ENCODE measurements around the gene BMPR1B. TPM values are rescaled to one million over a fixed set of nuclear protein-coding genes. Genes with fewer than 3 reads are reported as not detected.

BMPR1B gene
- total and polyA plus RNA-seq, 2 of the 8 experiments (the other 6 are each of a cell fraction or from before 2014, with no cell fraction given) = 0.14 to 1.1 TPM

DNA sequence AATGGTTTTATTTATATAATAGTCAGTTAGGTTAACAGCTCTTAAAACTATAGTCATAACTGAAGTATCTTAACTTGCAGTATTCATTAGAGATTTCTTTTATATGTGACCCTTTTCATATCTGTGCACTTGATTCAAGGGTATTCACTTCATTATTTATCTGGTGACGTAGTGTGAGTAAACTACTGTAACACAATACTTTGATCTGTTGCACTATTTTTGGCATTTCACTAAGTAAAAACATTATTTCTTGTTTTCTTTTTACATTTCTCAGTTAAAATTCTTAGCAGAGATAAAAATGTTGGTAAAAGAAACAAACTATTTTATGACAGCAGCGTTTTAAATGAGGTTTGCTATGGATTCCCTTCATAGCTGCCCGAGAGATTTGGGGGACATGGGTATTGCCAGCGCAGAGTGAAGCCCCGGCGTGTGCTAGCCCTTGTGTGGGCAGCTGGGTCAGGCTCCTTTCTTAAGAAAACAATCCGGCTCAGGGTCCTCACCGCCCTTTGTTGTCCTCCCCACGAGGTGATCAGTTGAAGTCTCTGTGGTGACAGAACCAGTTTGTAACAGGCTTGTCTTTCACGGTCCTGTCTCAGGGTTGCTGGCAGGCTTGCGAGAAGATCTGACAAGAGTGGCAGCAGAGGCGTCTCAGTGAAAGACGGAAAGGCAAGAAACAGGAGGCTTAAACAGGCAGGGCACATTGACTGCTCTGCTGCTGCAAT is 293.4 kb downstream of the BMPR1B start:
- Histone ChIP-seq H3K4me3 (ENCODE audit: extremely low read depth in 1 of 4, insufficient read depth in 2 of 4, low read depth in 3 of 4, low read length in 4 of 4) (no peak overlapping the region), H2BK20ac (ENCODE audit: low read length) (no peak overlapping the region), H2AFZ (ENCODE audit: low read length) (peak overlapping the region; percentile 94; the same call in 1 of the 2 replicates), H2BK120ac (replicated peaks; ENCODE audit: low read depth, low read length) (no peak overlapping the region), H3K56ac (replicated peaks; ENCODE audit: insufficient read length, low read depth, low read length) (no peak overlapping the region), H2BK5ac (ENCODE audit: low read depth, low read length) (no peak overlapping the region), H4K5ac (ENCODE audit: insufficient read length, low read depth, low read length) (no peak overlapping the region), H2BK15ac (ENCODE audit: low read length) (no peak overlapping the region), H3K4me1 (replicated peaks in 1 of 4; ENCODE audit: control insufficient read depth in 3 of 4, insufficient read depth in 4 of 4, low read length in 3 of 4) (peaks cover 0 to 4% (median 0%) of the 10 kb centered on the region in 4 experiments; a peak in 1 of 7 replicates), H2BK12ac (ENCODE audit: low read depth, low read length) (0 out of 2 replicates have a peak overlapping the region, but pooled peaks have one; percentile 2), H3K27ac (ENCODE audit: low read depth, low read length) (no peak overlapping the region), H3K79me2 (ENCODE audit: control insufficient read depth in 1 of 2, insufficient read depth in 2 of 2, low read length in 2 of 2) (no peaks in the 10 kb centered on the region), H4K20me1 (replicated peaks in 1 of 2; ENCODE audit: control insufficient read depth in 1 of 2, insufficient read depth in 2 of 2, low read length in 2 of 2) (no peaks in the 10 kb centered on the region), H3K4me2 (ENCODE audit: insufficient read depth in 1 of 2, low read depth in 2 of 2, low read length in 2 of 2) (no peak overlapping the region), H3K23ac (ENCODE audit: insufficient read length) (no peak overlapping the region), H4K91ac (replicated peaks; ENCODE audit: insufficient read length, low read length) (no peak overlapping the region), H3K9ac (replicated peaks in 1 of 4; ENCODE audit: extremely low read depth in 1 of 4, low read depth in 3 of 4, low read length in 3 of 4) (no peak overlapping the region), H4K8ac (ENCODE audit: extremely low read depth, insufficient read depth, low read length) (no peak overlapping the region), H3K23me2 (ENCODE audit: low read depth, low read length) (no peaks in the 10 kb centered on the region), H3K14ac (ENCODE audit: insufficient read length) (no peak overlapping the region), H3K4ac (replicated peaks; ENCODE audit: insufficient read length, low read depth, low read length) (no peak overlapping the region), H3K27me3 (replicated peaks in 1 of 4; ENCODE audit: control insufficient read depth in 3 of 4, extremely low read depth in 1 of 4, insufficient read depth in 3 of 4, low read length in 3 of 4) (no peaks in the 10 kb centered on the region), H3K18ac (ENCODE audit: extremely low read depth, low read length) (no peak overlapping the region), H3K79me1 (ENCODE audit: low read depth, low read length) (no peaks in the 10 kb centered on the region), H3K9me3 (ENCODE audit: insufficient read depth in 2 of 2, low read depth in 1 of 2, low read length in 1 of 2) (no peaks in the 10 kb centered on the region), H3K36me3 (ENCODE audit: control insufficient read depth in 2 of 4, insufficient read depth in 4 of 4, low read length in 3 of 4) (no peaks in the 10 kb centered on the region), H2AK5ac (ENCODE audit: low read depth, low read length) (no peak overlapping the region)
- no peak for DNase-seq (ENCODE audit: low read depth in 1 of 2, low spot score in 2 of 2)
- ChIA-PET CTCF (ENCODE audit: partially characterized antibody) (no interaction called here), POLR2A (ENCODE audit: partially characterized antibody) (interaction anchor here (0.9 kb wide), 1 partner anchor 51 kb away, joined by 3 read pairs; no protein-coding TSS in a partner anchor)
- WGBS, 2 experiments (ENCODE audit: extremely low coverage in 1 of 2, insufficient coverage in 1 of 2, insufficient read length in 1 of 2, insufficient replicate concordance in 2 of 2, low coverage in 1 of 2, low lambda C conversion rate in 2 of 2, missing lambda C conversion rate in 1 of 2) = 82% methylated on average over 13 of the region's 13 CpGs; no CpG with 5 or more reads in 1 of the 2 experiments
- FAIRE-seq = no peak

Data from H1 (cell line).